Endodermal cell (in vitro differentiated cells): Measurements from ENCODE around the gene ANXA2R. TPM values are rescaled to one million over a fixed set of nuclear protein-coding genes. Genes with fewer than 3 reads are reported as not detected.
A peak's percentile ranks its signal among the peaks of the same experiment; 100 is the strongest.

Source experiments
- DNase-seq: peaks from one replicate; pipeline ENCODE4 v3.0.0-alpha.2; 2017
- H3K27ac ChIP-seq: 2 replicates; pipeline ENCODE4 v1.5.1; 2013; ENCODE audit warnings: mild to moderate bottlenecking, low read depth, low read length, moderate library complexity
- H3K27me3 ChIP-seq: 2 replicates; pipeline ENCODE4 v1.6.1; 2013; ENCODE audit warnings: mild to moderate bottlenecking, low read length, moderate library complexity; ENCODE audit not compliant: insufficient read depth, control insufficient read depth, poor library complexity, severe bottlenecking
- H3K36me3 ChIP-seq: 2 replicates; pipeline ENCODE4 v1.7.0; 2013; ENCODE audit warnings: mild to moderate bottlenecking, low read length, moderate library complexity; ENCODE audit not compliant: control insufficient read depth, insufficient read depth
- H3K4me1 ChIP-seq: one replicate; pipeline ENCODE4 v1.7.0; 2013; ENCODE audit warnings: low read length; ENCODE audit not compliant: control insufficient read depth, insufficient read depth
- H3K4me3 ChIP-seq: 2 replicates; pipeline ENCODE4 v1.5.1; 2013; ENCODE audit warnings: mild to moderate bottlenecking, low read length, moderate library complexity
- H3K9ac ChIP-seq: 2 replicates; pipeline ENCODE4 v1.6.1; 2013; ENCODE audit warnings: mild to moderate bottlenecking, low read length, moderate library complexity; ENCODE audit not compliant: poor library complexity, severe bottlenecking; ENCODE audit errors: extremely low read depth
- H3K9me3 ChIP-seq: 2 replicates; pipeline ENCODE4 v1.6.1; 2013; ENCODE audit warnings: mild to moderate bottlenecking, low read length, moderate library complexity; ENCODE audit not compliant: control insufficient read depth
- H3K27ac Mint-ChIP-seq: 2 replicates; pipeline ENCODE4 v1.8.0; 2020; ENCODE audit warnings: mixed read lengths
- H3K27me3 Mint-ChIP-seq: 2 replicates; pipeline ENCODE4 v1.8.0; 2021; ENCODE audit warnings: mild to moderate bottlenecking, mixed read lengths; ENCODE audit not compliant: insufficient read depth
- H3K36me3 Mint-ChIP-seq: 2 replicates; pipeline ENCODE4 v1.8.0; 2020; ENCODE audit warnings: low read depth, mixed read lengths
- H3K4me1 Mint-ChIP-seq: 2 replicates; pipeline ENCODE4 v1.8.0; 2020; ENCODE audit warnings: mixed read lengths
- H3K4me3 Mint-ChIP-seq: 2 replicates; pipeline ENCODE4 v1.8.0; 2020; ENCODE audit warnings: mild to moderate bottlenecking, moderate library complexity, mixed read lengths
- H3K9me3 Mint-ChIP-seq: 2 replicates; pipeline ENCODE4 v1.8.0; 2020; ENCODE audit warnings: mild to moderate bottlenecking, mixed read lengths
- CTCF ChIP-seq: fragments of 200-600 bp; sonication (generic); conservative IDR thresholded peaks from 2 replicates; pipeline ENCODE4 v1.5.0; 2021; ENCODE audit warnings: antibody characterized with exemption, mild to moderate bottlenecking
- WGBS, 2 experiments: methylation state at CpG; one replicate each; pipeline versions ENCODE4 v1.1.5 to v1.1.7; 2013; ENCODE audit warnings: missing lambda C conversion rate in 2 of 2, mixed read lengths in 1 of 2; ENCODE audit not compliant: insufficient coverage in 1 of 2, insufficient read length in 1 of 2; 5-methylcytosine and 5-hydroxymethylcytosine counted together
- total RNA-seq, 2 donors: library from RNA; stranded (reverse); fragmentation: NEBNext Ultra II Directional in 1 of 2; extraction: Animal tissue kit (Norgen Biotek cat#: 25700) in 1 of 2; gene quantifications; 2 replicates in 1 of 2; 3 replicates in 1 of 2; pipeline ENCODE4 v1.2.1, GENCODE V29; 2021

The ANXA2R gene
- total RNA-seq, 2 donors from 2014 or later = 0.73 to 0.97 TPM

- peaks cover 25% of the 10 kb centered on the region for H3K27me3 ChIP-seq
- WGBS, 2 experiments = 80 to 90% methylated on average over 5 to 6 of the region's 6 CpGs
- H3K27ac Mint-ChIP-seq = no peak overlapping the region
Observed at GRCh38 chr5:43024217-43024616, 15.9 kb downstream of the ANXA2R start.

GRCh38 chr5:43021151-43021550 lies 19.0 kb downstream of the ANXA2R start:
- peak; percentile 22 for DNase-seq
- H3K4me1 Mint-ChIP-seq = peaks cover 39% of the 10 kb centered on the region
- no peaks in the 10 kb centered on the region for H3K36me3 ChIP-seq
- no peak for TF ChIP-seq CTCF
- WGBS, 2 experiments = 90 to 100% methylated on average over 2 of the region's 2 CpGs
- H3K36me3 Mint-ChIP-seq = no peaks in the 10 kb centered on the region
- no peaks in the 10 kb centered on the region for H3K9me3 ChIP-seq
- H3K27me3 ChIP-seq = peaks cover 29% of the 10 kb centered on the region
- no peak overlapping the region for H3K4me3 ChIP-seq
- H3K4me1 ChIP-seq = peaks cover 7% of the 10 kb centered on the region
- no peak overlapping the region for H3K4me3 Mint-ChIP-seq
- no peak overlapping the region for H3K27ac Mint-ChIP-seq
- peaks cover 66% of the 10 kb centered on the region for H3K27me3 Mint-ChIP-seq
- no peak overlapping the region for H3K27ac ChIP-seq
- no peak overlapping the region for H3K9ac ChIP-seq
- peaks cover 4% of the 10 kb centered on the region for H3K9me3 Mint-ChIP-seq

More at GRCh38 chr5:43024217-43024616, 15.9 kb downstream of the ANXA2R start:
- peak overlapping the region; percentile 29 for H3K4me3 ChIP-seq
- DNase-seq = peak; percentile 58
- Mint-ChIP-seq H3K27me3 (peaks cover 45% of the 10 kb centered on the region), H3K36me3 (no peaks in the 10 kb centered on the region), H3K4me1 (peaks cover 27% of the 10 kb centered on the region), H3K4me3 (no peak overlapping the region), H3K9me3 (peaks cover 4% of the 10 kb centered on the region)
- H3K9ac ChIP-seq = no peak overlapping the region
- H3K36me3 ChIP-seq = no peaks in the 10 kb centered on the region
- peaks cover 7% of the 10 kb centered on the region for H3K4me1 ChIP-seq
- TF ChIP-seq CTCF = no peak
- no peak overlapping the region for H3K27ac ChIP-seq
- H3K9me3 ChIP-seq = no peaks in the 10 kb centered on the region

- peak overlapping the region; percentile 80 for H3K4me3 Mint-ChIP-seq
- H3K27ac Mint-ChIP-seq = no peak overlapping the region
- Histone ChIP-seq H3K4me1 (peaks cover 4% of the 10 kb centered on the region), H3K27me3 (peaks cover 29% of the 10 kb centered on the region), H3K4me3 (peak overlapping the region; percentile 93), H3K9me3 (no peaks in the 10 kb centered on the region), H3K9ac (no peak overlapping the region), H3K27ac (no peak overlapping the region), H3K36me3 (no peaks in the 10 kb centered on the region)
- DNase-seq = peak; percentile 77
- peaks cover 40% of the 10 kb centered on the region for H3K4me1 Mint-ChIP-seq
- WGBS, 2 experiments = 0 to 6% methylated on average over 5 to 11 of the region's 11 CpGs
- peaks cover 68% of the 10 kb centered on the region for H3K27me3 Mint-ChIP-seq
- peaks cover 4% of the 10 kb centered on the region for H3K9me3 Mint-ChIP-seq
- H3K36me3 Mint-ChIP-seq = no peaks in the 10 kb centered on the region
- TF ChIP-seq CTCF = no peak
Observed at GRCh38 chr5:43020399-43020746, 19.7 kb downstream of the ANXA2R start.
